ENCODE measurements around the gene ACVRL1.

GRCh38 chr12:51898506-51898905 is 8.8 kb upstream of the ACVRL1 start:
- TF ChIP-seq POLR2A (IDR thresholded peaks at IDR 0.05) (no peak), CTCF (IDR thresholded peaks at IDR 0.05) (no peak)
